ENCODE results near the gene ATP6V1D.
"Not testable (repeated sequence)": the region's sequence is repeated elsewhere in the genome, so short reads cannot be mapped to it uniquely, and the experiment has no call there.

The ATP6V1D gene

DNA sequence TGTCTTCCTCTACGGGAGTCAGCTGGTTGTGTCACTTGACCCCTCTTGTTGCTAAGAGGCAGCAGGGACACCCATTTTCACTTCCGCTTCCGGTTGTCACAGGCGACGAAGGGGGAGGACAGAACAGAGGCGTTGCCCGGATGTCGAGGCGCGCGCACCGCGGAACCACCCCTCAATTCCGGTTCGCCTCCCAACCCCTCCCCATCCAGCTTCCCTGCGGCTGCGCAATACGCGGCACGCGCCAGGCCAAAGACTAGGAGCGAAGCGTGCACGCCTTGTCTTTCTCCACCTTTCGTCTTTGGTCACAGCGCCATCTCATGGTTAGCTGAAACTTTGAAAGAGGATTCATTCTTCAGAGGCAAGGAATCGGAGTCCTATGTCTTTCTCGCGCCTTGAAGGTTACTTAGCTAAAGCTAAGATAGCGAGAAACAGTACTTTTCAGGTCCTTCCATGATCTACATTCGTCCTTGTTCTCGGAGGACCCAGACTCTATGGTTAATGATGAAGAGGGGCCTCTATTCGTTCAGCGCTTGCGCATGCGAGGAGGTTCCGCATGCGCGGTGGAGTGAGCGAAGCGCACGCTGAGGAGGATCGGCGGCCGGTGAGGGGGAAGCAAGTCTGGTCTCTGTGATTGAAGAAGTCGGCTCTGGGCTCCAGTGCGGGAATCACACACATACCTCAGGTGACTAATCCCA is at the start of gene ATP6V1D, which contains the start of gene EIF2S1:
Gene ATP6V1D (minus strand): TSS at position 30 of the 695 bp plus-strand sequence. CDS start 106 bp downstream, outside the sequence.
Gene EIF2S1 (plus strand): TSS at position 554 of the 695 bp plus-strand sequence. CDS start 4,440 bp downstream, outside the sequence.
- peak; percentile 98 for DNase-seq (ENCODE audit: low read depth, low spot score)

DNA sequence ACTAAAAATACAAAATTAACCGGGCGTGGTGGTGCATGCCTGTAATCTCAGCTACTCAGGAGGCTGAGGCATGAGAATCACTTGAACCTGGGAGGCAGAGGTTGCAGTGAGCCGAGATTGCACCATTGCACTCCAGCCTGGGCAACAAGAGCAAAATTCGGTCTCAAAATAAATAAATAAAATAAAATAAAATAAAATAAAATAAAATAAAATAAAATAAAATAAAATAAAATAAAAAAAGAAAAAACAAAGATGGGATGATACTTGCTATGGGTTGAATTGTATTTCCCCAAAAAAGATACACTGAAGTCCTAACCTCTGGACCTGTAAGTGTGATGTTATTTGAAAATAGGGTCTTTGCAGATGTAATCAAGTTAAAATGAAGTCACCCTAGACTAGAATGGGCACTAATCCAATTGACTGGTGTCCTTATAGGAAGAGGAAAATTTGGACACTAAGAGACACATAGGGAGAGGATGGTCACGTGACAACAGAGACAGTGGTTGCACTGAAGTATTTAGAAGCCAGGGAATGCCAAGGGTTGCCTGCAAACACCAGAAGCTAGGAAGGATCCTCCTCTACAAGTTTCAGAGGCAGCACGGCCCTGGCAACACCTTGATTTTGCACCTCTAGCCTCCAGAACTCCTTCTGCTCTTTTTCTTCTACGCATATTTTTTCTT is 48.7 kb upstream of the ATP6V1D start:
- DNase-seq (ENCODE audit: low read depth, low spot score) = not testable (repeated sequence)

DNA sequence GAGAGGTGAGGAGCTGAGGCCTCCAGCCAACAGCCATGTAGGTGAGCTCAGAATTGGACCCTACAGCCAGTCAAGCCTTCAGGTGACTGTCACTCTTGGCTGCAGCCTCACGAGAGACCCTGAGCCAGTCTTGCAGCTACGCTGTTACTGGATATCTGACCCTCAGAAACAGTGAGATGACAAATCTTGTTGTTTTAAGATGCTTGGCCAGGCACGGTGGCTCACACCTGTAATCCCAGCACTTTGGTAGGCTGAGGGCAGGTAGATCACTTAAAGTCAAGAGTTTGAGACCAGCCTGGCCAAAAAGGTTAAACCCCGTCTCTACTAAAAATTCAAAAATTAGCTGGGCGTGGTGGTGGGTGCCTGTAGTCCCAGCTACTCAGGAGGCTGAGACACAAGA is 46.2 kb upstream of the ATP6V1D start:
- DNase-seq (ENCODE audit: low read depth, low spot score) = no peak

DNA sequence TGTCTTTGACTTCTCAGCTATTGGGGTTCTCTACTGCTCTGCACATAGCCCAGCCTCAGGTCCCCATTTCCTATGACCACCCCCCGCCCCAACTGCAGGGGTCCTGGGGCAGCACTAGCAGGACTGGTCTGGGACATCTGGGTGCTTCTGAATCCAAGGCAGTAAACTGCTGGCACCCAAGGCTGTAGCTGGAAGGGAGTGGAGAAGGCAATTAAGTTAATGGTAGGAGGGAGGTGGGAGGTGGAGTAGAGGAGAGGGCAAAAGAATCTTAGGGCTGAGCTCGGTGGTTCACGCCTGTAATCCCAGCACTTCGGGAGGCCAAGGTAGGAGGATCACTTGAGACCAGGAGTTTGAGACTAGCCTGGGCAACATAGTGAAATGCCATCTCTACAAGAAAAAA is 40.8 kb upstream of the ATP6V1D start:
- no peak for DNase-seq (ENCODE audit: low read depth, low spot score)

DNA sequence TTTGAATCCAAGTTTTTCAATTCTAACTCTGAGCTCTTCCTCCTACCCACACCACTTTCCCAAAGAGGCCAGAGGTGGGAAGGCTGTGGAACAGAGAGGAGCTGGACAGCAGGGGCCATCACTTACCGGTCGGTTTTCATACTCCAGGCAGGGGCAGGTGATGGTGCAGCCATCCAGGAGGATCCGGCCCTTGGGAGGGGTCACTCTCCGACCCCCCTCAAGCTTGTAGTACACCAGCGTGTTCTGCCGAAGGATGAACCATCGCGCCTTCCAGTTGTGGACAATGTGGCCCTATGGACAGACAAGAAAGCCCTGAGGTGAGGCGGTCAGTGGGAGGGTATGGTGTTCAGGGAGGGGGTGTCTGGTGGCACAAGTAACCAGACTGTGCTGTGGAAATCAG is 37.9 kb upstream of the ATP6V1D start:
- no peak for DNase-seq (ENCODE audit: low read depth, low spot score)

DNA sequence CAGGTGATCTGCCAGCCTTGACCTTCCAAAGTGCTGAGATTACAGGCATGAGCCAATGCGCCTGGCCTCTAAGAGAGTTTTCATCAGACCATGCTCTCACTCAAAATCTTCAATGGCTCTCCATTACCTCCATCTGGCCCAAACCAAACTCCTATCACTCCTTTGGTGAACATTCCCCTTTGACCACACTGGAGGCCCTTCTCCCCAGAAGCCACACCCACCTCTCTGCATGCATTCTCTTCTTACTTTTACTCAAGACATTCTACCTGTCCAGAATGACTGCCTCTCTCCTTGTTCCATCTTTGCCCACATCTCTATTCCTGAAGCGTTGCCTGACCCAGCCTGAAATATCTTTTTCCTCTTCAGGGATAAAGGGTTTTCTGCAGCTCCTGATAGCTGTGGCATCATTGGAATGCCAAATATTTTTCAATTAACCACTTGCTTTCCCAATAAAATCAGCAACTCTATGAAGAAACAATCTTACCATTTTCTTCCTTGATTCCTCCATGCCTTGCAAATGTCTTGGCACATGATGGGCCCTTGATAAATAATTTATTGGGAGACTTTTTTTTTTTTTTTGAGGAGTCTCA is 36.9 kb upstream of the ATP6V1D start:
- no peak for DNase-seq (ENCODE audit: low read depth, low spot score)

DNA sequence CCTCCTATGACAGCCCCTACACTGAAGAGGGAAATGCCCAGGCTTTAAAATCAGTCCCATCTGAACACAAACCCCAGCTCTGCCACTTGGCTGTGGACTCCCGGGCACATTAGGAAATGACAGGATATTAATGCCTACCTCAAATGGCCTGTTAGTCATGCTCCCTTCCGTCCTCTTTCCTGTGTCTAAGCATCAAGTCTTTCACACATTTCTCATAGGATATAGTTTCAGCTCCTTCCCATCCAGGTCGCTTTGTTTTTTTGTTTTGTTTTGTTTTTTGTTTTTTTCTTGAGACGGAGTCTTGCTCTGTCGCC is 36.2 kb upstream of the ATP6V1D start:
- DNase-seq (ENCODE audit: low read depth, low spot score) = no peak

DNA sequence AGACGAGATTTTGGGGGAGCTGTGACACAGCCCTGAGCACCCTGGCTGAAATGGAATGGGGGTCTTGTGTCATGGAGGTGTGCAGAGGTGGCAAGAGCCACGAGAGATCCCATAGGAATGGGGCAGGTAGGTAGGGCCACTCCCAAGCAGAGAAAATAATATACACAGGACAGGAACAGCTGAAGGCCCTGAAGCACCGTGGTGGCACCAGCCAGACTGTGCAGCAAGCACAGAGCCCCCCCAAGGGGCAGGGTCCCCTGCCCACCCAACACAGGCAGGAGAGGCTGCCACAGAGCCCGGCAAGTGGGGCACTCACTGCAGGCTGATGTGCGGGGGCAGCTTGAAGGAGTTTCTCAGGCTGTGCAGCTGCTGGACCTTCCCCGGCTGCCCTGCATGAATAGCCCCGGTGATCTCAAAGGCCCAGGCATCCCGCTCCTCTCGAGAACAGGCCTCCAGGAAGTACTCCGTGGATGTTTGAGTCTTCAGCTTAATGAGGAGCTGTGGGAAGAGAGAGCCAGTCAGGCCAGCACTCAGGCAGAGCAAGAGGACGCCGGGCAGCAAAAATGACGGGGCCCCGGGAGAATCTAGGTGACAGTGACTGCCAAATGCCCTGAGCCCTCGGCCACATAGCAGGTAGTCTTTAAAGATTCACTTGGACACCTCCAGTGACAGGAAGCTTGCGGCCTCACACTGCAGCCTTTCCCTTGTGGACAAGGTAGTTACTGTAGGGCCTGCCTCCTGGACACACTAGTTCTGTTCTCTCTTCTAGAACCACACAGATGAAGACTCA is 35.7 kb upstream of the ATP6V1D start:
- no peak for DNase-seq (ENCODE audit: low read depth, low spot score)

DNA sequence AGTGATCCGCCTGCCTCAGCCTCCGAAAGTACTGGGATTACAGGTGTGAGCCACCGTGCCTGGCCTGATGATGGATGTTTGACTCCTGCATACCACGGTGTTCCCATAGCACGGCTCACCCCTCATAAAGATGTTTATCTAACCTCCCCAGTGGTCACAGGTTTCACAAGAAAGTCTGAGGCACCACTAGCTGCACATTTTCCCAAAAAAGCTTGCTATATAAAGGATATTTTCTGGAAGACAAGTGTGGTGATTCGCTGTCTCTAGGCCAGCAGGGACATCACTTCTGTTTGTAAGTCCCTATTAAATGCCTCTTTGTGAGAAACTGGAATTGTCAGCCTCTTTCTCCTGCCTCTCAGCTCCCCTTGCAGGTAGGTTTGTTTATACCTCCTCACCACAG is 34.1 kb upstream of the ATP6V1D start:
- DNase-seq (ENCODE audit: low read depth, low spot score) = no peak

DNA sequence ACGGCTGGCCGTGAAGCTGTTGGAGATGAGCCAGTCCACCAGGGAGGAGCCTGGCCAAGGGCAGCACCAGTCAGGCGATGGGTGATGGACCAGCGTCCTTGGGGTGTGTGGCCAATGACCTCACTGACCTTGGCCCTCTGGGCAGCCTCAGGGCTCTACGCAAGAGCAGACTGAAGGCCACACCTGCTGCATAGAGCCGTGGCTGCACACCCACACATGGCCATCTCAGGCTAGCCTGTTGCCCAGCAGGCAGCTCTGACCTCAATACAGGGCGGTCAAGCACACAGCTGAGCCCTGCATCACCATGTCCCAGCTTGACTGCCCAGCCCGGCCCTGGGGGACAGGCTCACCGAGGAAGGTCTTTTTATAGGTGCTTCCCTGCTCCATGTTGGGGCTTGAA is 33.2 kb upstream of the ATP6V1D start:
- DNase-seq (ENCODE audit: low read depth, low spot score) = no peak

DNA sequence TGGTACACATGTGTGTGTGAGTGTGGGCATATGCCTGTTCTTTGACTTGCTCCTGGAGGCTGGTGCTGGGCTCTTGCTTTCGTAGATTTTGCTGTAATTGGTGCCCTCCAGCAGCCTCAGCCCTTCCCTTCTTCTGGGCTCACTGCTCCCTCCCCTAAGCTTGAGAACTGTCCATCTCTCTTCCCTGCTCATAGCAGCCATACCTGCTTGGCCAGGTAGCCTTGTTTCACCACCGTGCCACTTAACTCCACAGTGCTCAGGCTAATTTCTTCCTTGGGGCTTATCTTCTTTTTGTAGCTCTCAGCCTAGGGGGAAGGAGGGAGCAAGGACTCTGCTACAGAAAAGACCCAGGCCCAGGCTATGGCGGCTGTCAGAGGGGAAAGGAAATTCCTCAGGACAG is 32.5 kb upstream of the ATP6V1D start:
- no peak for DNase-seq (ENCODE audit: low read depth, low spot score)

GRCh38 chr14:67391268-67391667 is 31.7 kb upstream of the ATP6V1D start:
- DNase-seq (ENCODE audit: low read depth, low spot score) = no peak

DNA sequence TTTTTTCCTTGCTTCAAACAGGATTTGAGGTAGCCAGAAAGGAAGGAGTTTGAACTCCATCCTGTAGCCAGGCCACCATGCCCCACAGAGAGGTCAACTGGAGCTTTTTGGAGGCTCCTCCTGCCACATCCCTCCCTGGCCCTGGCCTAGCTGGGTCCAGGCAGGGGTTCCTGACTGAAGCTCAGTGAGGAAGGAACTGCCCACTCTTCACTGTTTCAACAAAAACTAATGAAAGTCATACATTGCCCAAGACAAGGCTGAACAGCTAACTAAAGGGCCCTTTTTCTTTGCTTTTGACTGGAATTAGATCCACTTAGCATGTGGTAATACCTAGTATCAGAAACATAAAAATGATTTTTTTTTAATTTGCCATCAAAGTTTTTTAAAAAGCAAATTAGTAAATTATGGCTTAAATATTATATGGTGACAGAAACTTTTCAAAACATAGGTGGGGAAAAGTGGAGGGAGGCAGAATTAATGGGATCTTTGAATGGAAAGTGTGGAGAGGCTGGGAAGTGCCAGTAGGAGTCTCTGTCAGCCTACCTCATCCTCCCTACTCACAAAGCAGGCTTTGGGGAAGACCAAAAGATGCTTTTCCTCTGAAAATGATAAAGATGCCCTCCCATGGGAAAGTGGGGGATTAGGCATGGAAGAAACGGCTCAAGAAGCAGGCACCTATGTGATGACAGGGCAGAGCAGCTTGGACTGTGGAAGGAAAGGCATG is 30.4 kb upstream of the ATP6V1D start:
- no peak for DNase-seq (ENCODE audit: low read depth, low spot score)

DNA sequence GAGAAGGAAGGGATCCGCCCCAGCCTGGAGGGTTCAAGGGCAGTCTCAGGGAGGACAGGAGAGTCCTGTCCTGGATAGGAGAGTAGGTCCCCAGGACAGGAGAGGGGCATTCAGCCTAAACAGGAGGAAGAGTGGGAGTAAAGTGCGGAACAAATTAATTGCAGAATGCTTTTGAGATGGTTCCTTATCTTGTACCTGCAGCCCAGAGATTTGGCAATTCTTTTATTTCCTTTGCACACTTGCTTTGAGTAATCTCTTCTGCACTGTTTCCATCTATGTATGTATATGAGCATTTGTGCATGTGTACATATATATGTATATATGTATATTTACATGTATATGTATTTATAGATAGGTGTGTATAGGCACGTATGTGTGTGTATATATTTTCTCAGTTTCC is 29.7 kb upstream of the ATP6V1D start:
- DNase-seq (ENCODE audit: low read depth, low spot score) = no peak

DNA sequence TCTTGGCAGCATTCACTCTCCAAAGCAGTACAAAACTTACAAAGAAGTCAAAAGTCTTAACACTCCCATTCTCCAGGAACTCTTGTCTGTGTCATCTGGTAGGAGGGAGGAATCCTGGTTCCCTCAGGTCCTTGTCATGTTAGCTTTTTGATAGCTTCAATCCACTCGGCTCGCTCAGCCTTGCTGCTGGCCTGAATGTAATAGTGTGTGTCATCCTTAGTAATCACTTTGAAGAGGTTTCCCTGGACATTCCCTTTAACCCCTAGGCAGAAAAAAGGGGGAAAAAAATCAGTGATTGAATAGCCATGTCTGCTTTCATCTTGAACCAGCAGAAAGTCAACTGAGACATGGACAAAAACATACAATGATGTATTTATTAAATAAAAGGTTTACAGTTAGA is 27.6 kb upstream of the ATP6V1D start:
- no peak for DNase-seq (ENCODE audit: low read depth, low spot score)

- DNase-seq (ENCODE audit: low read depth, low spot score) = no peak
Measured at GRCh38 chr14:67385618-67386017, 26.0 kb upstream of the ATP6V1D start.

- no peak for DNase-seq (ENCODE audit: low read depth, low spot score)
Measured at GRCh38 chr14:67385120-67385519, 25.5 kb upstream of the ATP6V1D start.

DNA sequence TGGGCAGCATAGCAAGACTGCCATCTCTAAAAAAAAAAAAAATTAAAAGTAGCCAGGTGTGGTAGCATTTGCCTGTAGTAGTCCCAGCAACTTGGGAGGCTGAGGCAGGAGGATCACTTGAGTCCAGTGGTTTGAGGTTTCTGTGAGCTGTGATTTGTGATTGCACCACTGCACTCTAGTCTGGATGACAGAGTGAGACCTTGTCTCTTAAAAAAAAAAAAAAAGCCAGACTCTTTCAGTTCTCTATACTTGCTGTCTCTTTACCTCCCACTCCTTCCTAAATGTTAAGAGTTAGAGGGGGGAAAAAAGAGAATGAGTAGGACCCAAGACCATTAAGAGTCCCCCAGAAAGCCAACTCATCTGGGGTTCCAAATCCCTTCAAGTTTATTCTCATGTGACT is 18.3 kb upstream of the ATP6V1D start:
- no peak for DNase-seq (ENCODE audit: low read depth, low spot score)

DNA sequence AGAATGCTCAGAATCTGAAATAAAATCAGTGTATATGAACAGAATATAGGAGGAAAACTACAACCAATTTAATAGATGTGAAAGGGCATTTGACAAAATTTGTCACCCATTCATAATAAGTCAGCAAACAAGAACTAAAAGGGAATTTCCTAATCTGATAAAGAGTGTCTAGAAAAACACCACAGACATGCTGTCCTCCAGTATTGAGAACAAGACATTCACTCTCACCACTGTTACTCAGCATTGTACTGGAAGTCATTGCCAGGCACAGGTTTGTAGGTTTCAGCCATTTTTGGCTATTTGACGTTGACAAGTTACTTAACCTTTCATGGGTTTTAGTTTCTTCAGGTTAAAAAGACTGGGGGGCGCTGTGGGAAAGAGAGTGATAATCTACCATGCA is 13.7 kb upstream of the ATP6V1D start:
- DNase-seq (ENCODE audit: low read depth, low spot score) = no peak

GRCh38 chr14:67372833-67373232 is 13.2 kb upstream of the ATP6V1D start:
- DNase-seq (ENCODE audit: low read depth, low spot score) = no peak

DNA sequence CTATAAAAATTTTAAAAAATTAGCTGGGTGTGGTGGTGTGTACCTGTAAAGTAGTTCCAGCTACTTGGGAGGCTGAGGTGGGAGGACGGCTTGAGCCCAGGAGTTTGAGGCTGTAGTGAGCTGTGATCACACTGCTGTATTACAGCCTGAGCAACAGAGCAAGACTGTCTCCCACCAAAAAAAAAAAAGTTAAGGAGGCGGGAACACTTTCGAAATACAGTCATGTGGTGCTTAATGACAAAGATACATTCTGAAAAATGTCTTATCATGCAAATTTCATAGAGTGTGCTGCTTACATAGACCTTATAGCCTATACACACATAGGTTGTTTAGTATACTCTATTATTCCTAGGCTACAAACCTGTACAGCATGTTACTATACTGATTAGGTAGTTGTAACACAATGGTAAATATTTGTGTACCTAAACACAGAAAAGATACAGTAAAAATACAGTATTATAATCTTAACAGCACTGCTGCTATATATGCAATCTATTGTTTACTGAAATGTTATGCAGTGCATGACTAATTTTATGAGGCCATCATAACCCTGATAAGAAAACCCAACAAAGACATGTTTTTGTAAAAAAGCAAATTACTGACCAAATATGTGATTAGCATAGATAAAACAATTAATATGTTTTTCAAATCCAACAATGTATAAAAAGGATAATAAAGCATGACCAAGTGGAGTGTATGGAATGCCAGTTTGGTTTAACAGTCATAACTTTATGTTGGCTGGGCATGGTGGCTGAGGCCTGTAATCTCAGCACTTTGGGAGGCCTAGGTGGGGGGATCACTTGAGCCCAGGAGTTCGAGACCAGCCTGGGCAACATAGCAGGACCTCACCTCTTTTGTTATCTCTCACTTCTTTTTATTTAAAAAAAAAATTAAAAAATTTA is 11.9 kb upstream of the ATP6V1D start:
- no peak for DNase-seq (ENCODE audit: low read depth, low spot score)
